HG03469 (cell line): ENCODE results near the gene IQCK.

Source experiments
- ATAC-seq: cut with Tn5 transposase; IDR thresholded peaks from one replicate; pipeline ENCODE4 v1.9.1; 2021; ENCODE audit warnings: mild to moderate bottlenecking, moderate library complexity, moderate number of reproducible peaks; ENCODE audit not compliant: unreplicated experiment

Gene IQCK

GRCh38 chr16:19854543-19854876 lies 136.4 kb downstream of the IQCK start:
- ATAC-seq: no peak

- ATAC-seq: no peak
Measured at GRCh38 chr16:19856120-19856519, 138.0 kb downstream of the IQCK start.

- ATAC-seq: no peak
Measured at GRCh38 chr16:19857593-19858339, 139.7 kb downstream of the IQCK start.

- ATAC-seq: no peak
Measured at GRCh38 chr16:19858340-19859018, 140.4 kb downstream of the IQCK start.

DNA sequence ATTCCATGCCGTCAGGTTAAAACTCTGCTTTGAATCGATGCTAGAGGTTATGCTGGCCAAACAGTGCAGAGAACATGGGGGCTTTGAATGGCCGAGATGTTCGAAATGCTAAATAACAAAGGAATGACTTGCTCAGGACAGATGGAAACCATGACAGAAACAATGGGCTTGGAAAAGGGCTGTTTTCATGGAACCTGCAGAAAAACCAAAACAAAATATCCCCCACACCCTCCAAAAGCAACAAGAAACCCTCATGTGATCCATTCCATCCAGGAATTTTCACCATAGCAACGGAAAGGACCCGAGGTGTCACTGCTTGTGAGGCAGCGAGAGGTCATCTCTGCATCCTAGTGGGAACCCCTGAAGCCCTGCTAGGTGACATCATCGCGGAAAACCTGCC lies 141.1 kb downstream of the IQCK start:
- ATAC-seq: no peak

GRCh38 chr16:19859603-19860002 lies 141.5 kb downstream of the IQCK start:
- ATAC-seq: no peak

DNA sequence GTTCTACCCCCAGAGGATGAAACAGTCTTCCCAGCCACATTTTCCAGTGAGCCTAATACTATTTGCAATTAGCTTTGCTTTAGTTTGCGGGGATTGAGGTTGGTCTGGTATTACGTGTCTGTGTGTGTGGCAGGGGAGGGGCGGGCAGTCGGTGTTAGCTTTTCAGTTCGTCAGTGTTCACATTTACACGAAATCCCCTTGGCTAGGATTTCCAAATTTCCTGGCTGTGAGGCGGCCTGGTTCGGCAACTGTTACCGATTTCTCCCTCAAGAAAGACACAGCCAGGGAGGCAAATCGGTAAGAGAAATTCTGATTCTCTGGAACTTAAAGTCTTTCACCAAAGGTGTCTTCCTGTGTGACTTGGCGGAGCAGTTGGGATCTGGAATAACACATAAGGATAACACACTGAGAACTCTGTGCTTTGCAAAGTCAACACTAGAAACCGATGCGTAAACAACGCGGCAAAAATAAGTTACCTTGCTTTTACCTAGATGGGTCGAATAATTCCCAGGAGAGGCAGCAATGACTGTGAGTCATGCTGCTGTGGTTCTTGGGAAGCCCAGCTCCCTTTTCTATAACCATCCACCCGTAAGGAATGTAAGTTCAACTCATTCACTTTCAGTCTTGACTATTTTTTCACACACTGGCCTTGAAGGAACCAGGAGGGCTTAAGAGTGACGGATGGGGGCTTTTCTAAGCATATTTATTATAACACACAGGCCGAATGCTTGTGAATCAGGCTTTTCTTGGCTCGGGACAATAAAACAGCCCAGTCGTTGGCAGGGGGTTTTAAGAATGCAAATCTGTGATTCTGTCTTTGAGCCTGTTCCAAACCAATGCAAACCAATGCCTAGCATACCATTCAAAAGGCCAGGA lies 142.3 kb downstream of the IQCK start:
- no peak for ATAC-seq

DNA sequence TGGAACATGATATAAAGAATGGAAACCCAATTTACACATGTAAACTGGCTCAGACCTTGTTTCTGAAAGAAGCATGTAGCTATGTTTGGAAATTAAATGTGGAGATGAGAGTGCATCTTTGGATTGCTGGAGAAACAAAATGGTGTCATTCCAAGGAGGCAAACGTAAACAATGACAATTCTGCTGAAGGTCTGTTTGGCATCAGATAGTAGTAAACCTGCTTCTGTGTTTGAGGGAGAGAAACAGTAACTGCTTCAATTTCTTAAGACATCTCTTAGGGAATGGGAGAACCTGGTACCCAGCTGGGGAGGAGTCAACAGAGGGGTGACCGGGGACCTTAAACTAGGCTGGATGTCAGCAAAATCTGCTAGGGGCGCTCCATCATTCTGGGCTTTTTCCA lies 143.1 kb downstream of the IQCK start:
- no peak for ATAC-seq

GRCh38 chr16:19861811-19862327 lies 143.8 kb downstream of the IQCK start:
- ATAC-seq: no peak

- ATAC-seq: no peak
Measured at GRCh38 chr16:19863990-19864389, 145.9 kb downstream of the IQCK start.

- no peak for ATAC-seq
Measured at GRCh38 chr16:19864566-19864965, 146.5 kb downstream of the IQCK start.

GRCh38 chr16:19868421-19868820 lies 150.3 kb downstream of the IQCK start:
- no peak for ATAC-seq

DNA sequence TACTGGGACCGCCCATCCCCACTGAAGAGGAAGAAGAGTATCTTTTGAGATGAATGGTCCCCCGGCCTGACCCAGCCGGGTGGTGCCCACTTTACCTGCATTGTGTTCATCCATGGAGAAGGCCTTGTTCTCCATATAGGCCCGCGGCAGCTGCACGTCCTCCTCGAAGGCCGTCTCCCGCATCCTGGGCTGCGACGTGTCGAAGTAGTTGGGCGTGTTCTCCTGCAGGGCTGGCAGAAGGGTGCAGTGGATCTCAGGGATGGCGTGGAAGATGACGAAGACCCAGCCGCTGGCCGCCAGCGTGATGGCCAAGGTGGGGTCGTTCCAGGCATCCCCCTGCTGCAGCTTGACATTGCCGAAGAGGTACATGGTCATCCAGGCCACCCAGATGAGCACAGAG lies 153.7 kb downstream of the IQCK start:
- ATAC-seq: no peak

DNA sequence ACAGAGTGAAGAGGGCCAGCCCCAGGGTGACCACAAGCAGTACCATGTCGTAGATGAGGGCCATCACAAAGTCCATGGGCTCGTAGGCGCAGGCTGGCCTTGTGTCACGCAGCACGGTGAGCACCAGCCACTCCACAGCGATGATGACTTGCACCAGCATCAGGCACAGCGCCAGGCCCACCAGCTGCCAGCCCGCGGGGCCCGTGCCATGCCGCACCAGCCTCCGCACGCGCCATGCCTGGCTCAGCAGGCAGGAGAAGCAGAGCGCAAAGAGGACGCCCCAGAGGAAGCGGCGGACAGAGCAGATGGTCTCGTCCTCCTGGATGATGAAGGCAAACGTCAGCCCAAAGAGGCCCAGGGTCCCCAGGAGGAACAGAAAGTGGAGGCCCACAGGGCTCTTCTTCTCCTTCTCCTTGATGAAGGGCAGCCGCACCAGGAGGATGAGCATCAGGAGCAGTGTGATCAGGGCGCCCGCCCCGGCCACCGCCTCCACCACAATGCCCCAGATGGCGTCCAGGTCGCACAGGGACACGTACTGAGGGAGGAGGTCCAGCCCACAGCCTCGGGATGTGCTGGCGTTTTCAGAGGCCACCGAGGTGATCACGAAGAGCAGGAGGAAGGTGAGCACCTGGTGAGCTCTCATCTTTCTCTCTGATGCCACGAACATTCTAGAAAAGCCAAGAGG lies 154.2 kb downstream of the IQCK start:
- no peak for ATAC-seq

- no peak for ATAC-seq
Measured at GRCh38 chr16:19872935-19873334, 154.9 kb downstream of the IQCK start.

- ATAC-seq: no peak
Measured at GRCh38 chr16:19874026-19874425, 156.0 kb downstream of the IQCK start.

GRCh38 chr16:19874851-19875546 lies 156.9 kb downstream of the IQCK start:
- ATAC-seq: no peak

DNA sequence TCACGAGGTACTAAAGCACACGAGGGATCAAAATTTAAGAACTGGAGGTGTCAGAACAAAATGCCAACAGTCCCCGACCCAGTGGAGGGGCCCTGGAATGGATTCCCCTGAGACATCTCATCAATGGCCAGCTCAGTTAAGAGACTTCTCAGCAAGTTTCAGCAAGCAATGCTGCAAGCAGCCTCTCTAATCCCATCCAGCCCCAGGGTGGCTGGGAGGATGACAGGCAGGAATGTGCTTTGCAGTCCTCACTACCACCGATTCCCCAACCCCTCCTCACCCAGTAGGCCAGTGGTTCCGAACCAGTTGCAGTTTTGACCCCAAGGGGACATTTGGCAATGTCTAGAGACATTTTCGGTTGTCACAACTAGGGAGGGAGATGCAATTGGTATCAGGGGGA lies 157.8 kb downstream of the IQCK start:
- ATAC-seq: no peak

DNA sequence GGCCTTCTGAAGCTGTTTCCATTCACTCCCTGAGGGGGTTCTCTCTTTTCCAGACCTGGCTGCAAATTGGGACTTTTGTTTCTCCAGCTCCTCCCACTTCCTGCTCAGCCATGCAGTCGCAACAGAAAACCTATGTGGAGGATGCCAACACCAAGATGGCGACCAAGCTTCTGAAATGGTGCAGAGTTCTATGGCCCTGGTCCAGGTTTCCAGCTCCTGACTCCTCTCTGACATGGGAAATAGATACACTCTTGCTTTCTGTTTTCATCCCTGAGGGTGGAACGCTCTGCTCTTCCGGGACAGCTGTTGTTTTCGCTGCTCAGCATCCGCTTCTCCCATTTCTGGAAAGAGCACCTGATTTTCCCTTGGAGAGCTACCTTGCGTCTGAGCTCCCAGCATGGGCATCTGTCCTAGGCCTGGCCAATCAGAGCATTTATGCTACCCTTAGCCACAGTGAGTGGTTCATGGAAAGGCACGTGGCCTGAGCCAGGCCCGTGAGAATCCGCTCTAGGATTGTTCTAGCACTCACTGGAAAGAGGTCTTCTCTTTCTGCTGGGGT lies 158.5 kb downstream of the IQCK start:
- no peak for ATAC-seq

DNA sequence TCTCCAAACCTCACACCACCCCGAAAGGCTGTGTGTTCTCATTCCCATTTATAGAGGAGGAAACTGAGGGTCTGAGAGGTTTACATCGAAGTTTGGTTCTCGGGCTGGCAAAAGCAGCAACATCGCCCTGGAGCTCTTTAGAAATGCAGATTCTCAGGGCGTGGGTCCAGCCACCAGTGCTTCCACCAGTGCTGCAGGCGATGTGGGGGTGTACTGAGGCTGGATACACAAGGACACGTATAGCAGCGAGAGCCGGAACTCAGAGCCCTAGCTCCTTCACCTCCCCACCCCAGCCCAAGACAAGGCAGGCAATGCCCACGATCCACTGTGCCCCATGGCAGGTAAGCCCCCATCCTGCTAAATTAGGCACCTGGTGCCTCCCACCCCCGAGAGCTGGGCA lies 160.7 kb downstream of the IQCK start:
- no peak for ATAC-seq
